Activated CD8-positive, alpha-beta memory T cell treated with anti-CD3 and anti-CD28 coated beads, Interleukin-2, amount 50 U/mL, for 48 hours (primary cell): Measurements from ENCODE around the gene SERINC2.

ENCODE experiments used
- DNase-seq: peaks from one replicate; pipeline ENCODE4 v3.0.0-alpha.2; 2020

Gene SERINC2

GRCh38 chr1:31412732-31413404 is at the start of gene SERINC2:
TSS of gene SERINC2 (plus strand) at chr1:31413213. CDS start at chr1:31413266, 53 bp downstream.
- DNase-seq, result no peak

- DNase-seq, result no peak
Observed at GRCh38 chr1:31364561-31365250, 48.3 kb upstream of the SERINC2 start.

GRCh38 chr1:31366796-31367195 is 46.2 kb upstream of the SERINC2 start:
- no peak for DNase-seq

GRCh38 chr1:31368611-31369107 is 44.4 kb upstream of the SERINC2 start:
- DNase-seq, result peak; percentile 17

- no peak for DNase-seq
Observed at GRCh38 chr1:31370021-31370420, 43.0 kb upstream of the SERINC2 start.

GRCh38 chr1:31370565-31370964 is 42.4 kb upstream of the SERINC2 start:
- DNase-seq, result peak; percentile 39

GRCh38 chr1:31371121-31371959 is 41.7 kb upstream of the SERINC2 start:
- DNase-seq, result peak; percentile 33

- DNase-seq, result peak; percentile 47
Observed at GRCh38 chr1:31372051-31372450, 41.0 kb upstream of the SERINC2 start.

GRCh38 chr1:31372751-31373055 is 40.3 kb upstream of the SERINC2 start:
- DNase-seq, result peak; percentile 45

GRCh38 chr1:31373056-31373896 is 39.7 kb upstream of the SERINC2 start, which contains the start of gene FABP3:
TSS of gene FABP3 (minus strand) at chr1:31373076. CDS start at chr1:31373014, 62 bp downstream.
- peak; percentile 69 for DNase-seq

- DNase-seq, result no peak
Observed at GRCh38 chr1:31373897-31374486, 39.0 kb upstream of the SERINC2 start.

GRCh38 chr1:31374511-31375196 is 38.4 kb upstream of the SERINC2 start:
- DNase-seq, result no peak

- DNase-seq, result no peak
Observed at GRCh38 chr1:31376375-31377134, 36.5 kb upstream of the SERINC2 start.

- DNase-seq, result no peak
Observed at GRCh38 chr1:31377364-31377863, 35.6 kb upstream of the SERINC2 start.

GRCh38 chr1:31378001-31378400 is 35.0 kb upstream of the SERINC2 start:
- no peak for DNase-seq

- DNase-seq, result no peak
Observed at GRCh38 chr1:31380181-31380580, 32.8 kb upstream of the SERINC2 start.

- no peak for DNase-seq
Observed at GRCh38 chr1:31381394-31382294, 31.4 kb upstream of the SERINC2 start.

GRCh38 chr1:31382379-31382989 is 30.5 kb upstream of the SERINC2 start:
- no peak for DNase-seq

GRCh38 chr1:31383967-31384366 is 29.0 kb upstream of the SERINC2 start:
- no peak for DNase-seq
